Measurements from ENCODE around the gene JARID2.

DNA sequence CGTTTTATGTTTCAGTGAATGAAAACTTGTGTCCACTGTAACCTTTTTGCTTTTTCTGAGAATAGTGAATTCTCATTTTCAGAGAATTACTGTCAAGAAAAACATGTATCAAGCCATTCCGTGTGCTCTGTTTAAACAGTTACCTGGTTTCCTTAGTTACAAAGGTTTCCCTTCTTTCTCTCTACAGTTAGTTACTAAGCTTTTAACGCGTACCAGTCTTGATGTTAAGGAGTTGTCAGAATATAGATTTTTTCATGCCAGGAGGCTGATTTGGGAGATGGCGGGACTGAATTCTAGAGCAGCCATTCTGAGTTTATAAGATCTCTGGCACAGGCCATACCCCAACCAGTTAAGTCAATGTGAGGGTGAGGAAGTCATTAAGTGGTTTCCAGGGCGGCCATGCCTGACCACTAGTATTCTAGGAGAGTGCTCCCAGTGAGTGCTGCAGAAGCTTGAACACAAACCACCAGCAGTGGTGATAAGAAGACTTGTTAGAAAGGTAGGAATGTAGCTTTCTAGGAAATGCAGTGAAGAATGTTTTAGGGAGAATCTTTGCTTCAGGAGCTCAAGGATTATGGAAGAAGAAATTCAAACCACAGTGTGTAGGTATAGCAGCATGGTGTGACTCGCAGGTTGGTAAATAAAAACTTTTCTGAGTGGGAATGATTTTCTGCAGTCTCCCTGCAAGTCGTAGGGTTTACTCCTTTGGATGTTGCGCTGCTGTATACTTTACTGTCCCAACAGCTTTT is 112.9 kb downstream of the JARID2 start:
- no peak for TF ChIP-seq POLR2A (IDR thresholded peaks at IDR 0.05)
- TF ChIP-seq CTCF (IDR thresholded peaks at IDR 0.05 in 4 of 5, conservative IDR thresholded peaks at IDR 0.05 in 1 of 5), result no peak

Data from gastrocnemius medialis (tissue), 4 donors.